ENCODE results near the gene AGAP5.

The AGAP5 gene

GRCh38 chr10:73646598-73647041 is 51.3 kb downstream of the AGAP5 start:
- Mint-ChIP-seq H3K27ac (peak overlapping the region; percentile 75), H3K4me3 (peak overlapping the region; percentile 68), H3K36me3 (ENCODE audit: low read depth) (no peaks in the 10 kb centered on the region), H3K9me3 (no peaks in the 10 kb centered on the region), H3K4me1 (peaks cover 44% of the 10 kb centered on the region), H3K27me3 (ENCODE audit: low read depth, poor library complexity) (peaks cover 9% of the 10 kb centered on the region)
- no peak for TF ChIP-seq CTCF (IDR thresholded peaks at IDR 0.05)
- no peak for DNase-seq

- Mint-ChIP-seq H3K36me3 (ENCODE audit: low read depth) (no peaks in the 10 kb centered on the region), H3K4me1 (peaks cover 48% of the 10 kb centered on the region), H3K27ac (no peak overlapping the region), H3K9me3 (no peaks in the 10 kb centered on the region), H3K27me3 (ENCODE audit: low read depth, poor library complexity) (peaks cover 6% of the 10 kb centered on the region), H3K4me3 (no peak overlapping the region)
- no peak for TF ChIP-seq CTCF (IDR thresholded peaks at IDR 0.05)
- no peak for DNase-seq
Measured at GRCh38 chr10:73645251-73645650, 52.7 kb downstream of the AGAP5 start.

- no peaks in the 10 kb centered on the region for H3K9me3 Mint-ChIP-seq
- H3K27ac Mint-ChIP-seq = no peak overlapping the region
- peaks cover 48% of the 10 kb centered on the region for H3K4me1 Mint-ChIP-seq
- no peak overlapping the region for H3K4me3 Mint-ChIP-seq
- no peaks in the 10 kb centered on the region for H3K36me3 Mint-ChIP-seq (ENCODE audit: low read depth)
- no peak for TF ChIP-seq CTCF (IDR thresholded peaks at IDR 0.05)
- DNase-seq = no peak
- peaks cover 8% of the 10 kb centered on the region for H3K27me3 Mint-ChIP-seq (ENCODE audit: low read depth, poor library complexity)
Measured at GRCh38 chr10:73644767-73645166, 53.1 kb downstream of the AGAP5 start.

GRCh38 chr10:73644015-73644743 is 53.7 kb downstream of the AGAP5 start:
- Mint-ChIP-seq H3K4me1 (peaks cover 43% of the 10 kb centered on the region), H3K36me3 (ENCODE audit: low read depth) (no peaks in the 10 kb centered on the region), H3K9me3 (no peaks in the 10 kb centered on the region), H3K27me3 (ENCODE audit: low read depth, poor library complexity) (peaks cover 11% of the 10 kb centered on the region), H3K27ac (peak overlapping the region; percentile 14), H3K4me3 (no peak overlapping the region)
- peak; percentile 59 for DNase-seq
- TF ChIP-seq CTCF (IDR thresholded peaks at IDR 0.05) = peak; percentile 83

GRCh38 chr10:73643362-73643761 is 54.5 kb downstream of the AGAP5 start:
- Mint-ChIP-seq H3K36me3 (ENCODE audit: low read depth) (no peaks in the 10 kb centered on the region), H3K27ac (no peak overlapping the region), H3K4me3 (no peak overlapping the region), H3K27me3 (ENCODE audit: low read depth, poor library complexity) (peaks cover 11% of the 10 kb centered on the region), H3K4me1 (peaks cover 35% of the 10 kb centered on the region), H3K9me3 (no peaks in the 10 kb centered on the region)
- no peak for DNase-seq
- TF ChIP-seq CTCF (IDR thresholded peaks at IDR 0.05) = no peak

Data from nephron progenitor cell (in vitro differentiated cells).